ENCODE measurements around the gene ZNF407.
A peak's percentile ranks its signal among the peaks of the same experiment; 100 is the strongest.

The ZNF407 gene

GRCh38 chr18:74567822-74568221 is 29.8 kb upstream of the ZNF407 start:
- Histone ChIP-seq H3K27me3 (ENCODE audit: insufficient read depth, low read depth) (no peaks in the 10 kb centered on the region), H3K79me2 (ENCODE audit: insufficient read depth, low read depth) (no peaks in the 10 kb centered on the region), H3K4me2 (no peak overlapping the region), H2AFZ (ENCODE audit: low read depth) (no peak overlapping the region), H3K9ac (no peak overlapping the region), H3K4me3 (IDR thresholded peaks at IDR 0.05; ENCODE audit: insufficient read depth, low read depth, low read length) (no peak overlapping the region), H4K20me1 (ENCODE audit: insufficient read depth) (no peaks in the 10 kb centered on the region), H3K36me3 (ENCODE audit: insufficient read depth) (no peaks in the 10 kb centered on the region), H3K27ac (no peak overlapping the region), H3K4me1 (ENCODE audit: low read depth, poor library complexity, severe bottlenecking) (no peaks in the 10 kb centered on the region)
- TF ChIP-seq, protein P1, sequence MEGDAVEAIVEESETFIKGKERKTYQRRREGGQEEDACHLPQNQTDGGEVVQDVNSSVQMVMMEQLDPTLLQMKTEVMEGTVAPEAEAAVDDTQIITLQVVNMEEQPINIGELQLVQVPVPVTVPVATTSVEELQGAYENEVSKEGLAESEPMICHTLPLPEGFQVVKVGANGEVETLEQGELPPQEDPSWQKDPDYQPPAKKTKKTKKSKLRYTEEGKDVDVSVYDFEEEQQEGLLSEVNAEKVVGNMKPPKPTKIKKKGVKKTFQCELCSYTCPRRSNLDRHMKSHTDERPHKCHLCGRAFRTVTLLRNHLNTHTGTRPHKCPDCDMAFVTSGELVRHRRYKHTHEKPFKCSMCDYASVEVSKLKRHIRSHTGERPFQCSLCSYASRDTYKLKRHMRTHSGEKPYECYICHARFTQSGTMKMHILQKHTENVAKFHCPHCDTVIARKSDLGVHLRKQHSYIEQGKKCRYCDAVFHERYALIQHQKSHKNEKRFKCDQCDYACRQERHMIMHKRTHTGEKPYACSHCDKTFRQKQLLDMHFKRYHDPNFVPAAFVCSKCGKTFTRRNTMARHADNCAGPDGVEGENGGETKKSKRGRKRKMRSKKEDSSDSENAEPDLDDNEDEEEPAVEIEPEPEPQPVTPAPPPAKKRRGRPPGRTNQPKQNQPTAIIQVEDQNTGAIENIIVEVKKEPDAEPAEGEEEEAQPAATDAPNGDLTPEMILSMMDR (conservative IDR thresholded peaks at IDR 0.05; ENCODE audit: low read depth, low read length), result peak; percentile 37; the same call in 1 of the 2 replicates

DNA sequence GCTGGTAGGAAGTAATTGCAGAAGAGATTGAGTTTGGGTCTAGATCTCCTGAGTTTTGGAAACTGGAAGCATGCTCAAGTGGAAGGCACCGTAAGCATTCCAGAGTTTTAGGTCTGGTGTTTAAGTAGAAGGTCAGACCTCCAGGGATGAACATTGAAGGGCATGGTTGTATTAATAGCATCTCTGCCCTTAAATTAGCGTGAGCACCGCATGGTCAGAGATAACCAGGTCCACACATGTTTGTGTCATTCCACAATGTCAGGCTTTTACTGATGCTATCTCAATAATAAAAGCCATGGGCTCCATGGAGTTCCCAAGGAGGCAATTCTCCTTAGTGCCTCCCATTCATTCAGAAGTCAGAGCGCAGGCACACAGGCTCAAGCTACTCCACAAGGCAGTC is 28.3 kb upstream of the ZNF407 start:
- TF ChIP-seq, protein P1 (conservative IDR thresholded peaks at IDR 0.05; ENCODE audit: low read depth, low read length), result no peak
- Histone ChIP-seq H3K36me3 (ENCODE audit: insufficient read depth) (no peaks in the 10 kb centered on the region), H3K27ac (no peak overlapping the region), H3K27me3 (ENCODE audit: insufficient read depth, low read depth) (no peaks in the 10 kb centered on the region), H3K4me1 (ENCODE audit: low read depth, poor library complexity, severe bottlenecking) (no peaks in the 10 kb centered on the region), H3K79me2 (ENCODE audit: insufficient read depth, low read depth) (no peaks in the 10 kb centered on the region), H2AFZ (ENCODE audit: low read depth) (no peak overlapping the region), H3K4me3 (IDR thresholded peaks at IDR 0.05; ENCODE audit: insufficient read depth, low read depth, low read length) (no peak overlapping the region), H4K20me1 (ENCODE audit: insufficient read depth) (no peaks in the 10 kb centered on the region), H3K9ac (no peak overlapping the region), H3K4me2 (no peak overlapping the region)

GRCh38 chr18:74570266-74570665 is 27.4 kb upstream of the ZNF407 start:
- Histone ChIP-seq H3K4me1 (ENCODE audit: low read depth, poor library complexity, severe bottlenecking) (no peaks in the 10 kb centered on the region), H2AFZ (ENCODE audit: low read depth) (no peak overlapping the region), H3K79me2 (ENCODE audit: insufficient read depth, low read depth) (no peaks in the 10 kb centered on the region), H3K4me2 (no peak overlapping the region), H3K27ac (no peak overlapping the region), H3K4me3 (IDR thresholded peaks at IDR 0.05; ENCODE audit: insufficient read depth, low read depth, low read length) (no peak overlapping the region), H3K36me3 (ENCODE audit: insufficient read depth) (no peaks in the 10 kb centered on the region), H4K20me1 (ENCODE audit: insufficient read depth) (no peaks in the 10 kb centered on the region), H3K9ac (no peak overlapping the region), H3K27me3 (ENCODE audit: insufficient read depth, low read depth) (no peaks in the 10 kb centered on the region)
- TF ChIP-seq, protein P1 (conservative IDR thresholded peaks at IDR 0.05; ENCODE audit: low read depth, low read length), result no peak

DNA sequence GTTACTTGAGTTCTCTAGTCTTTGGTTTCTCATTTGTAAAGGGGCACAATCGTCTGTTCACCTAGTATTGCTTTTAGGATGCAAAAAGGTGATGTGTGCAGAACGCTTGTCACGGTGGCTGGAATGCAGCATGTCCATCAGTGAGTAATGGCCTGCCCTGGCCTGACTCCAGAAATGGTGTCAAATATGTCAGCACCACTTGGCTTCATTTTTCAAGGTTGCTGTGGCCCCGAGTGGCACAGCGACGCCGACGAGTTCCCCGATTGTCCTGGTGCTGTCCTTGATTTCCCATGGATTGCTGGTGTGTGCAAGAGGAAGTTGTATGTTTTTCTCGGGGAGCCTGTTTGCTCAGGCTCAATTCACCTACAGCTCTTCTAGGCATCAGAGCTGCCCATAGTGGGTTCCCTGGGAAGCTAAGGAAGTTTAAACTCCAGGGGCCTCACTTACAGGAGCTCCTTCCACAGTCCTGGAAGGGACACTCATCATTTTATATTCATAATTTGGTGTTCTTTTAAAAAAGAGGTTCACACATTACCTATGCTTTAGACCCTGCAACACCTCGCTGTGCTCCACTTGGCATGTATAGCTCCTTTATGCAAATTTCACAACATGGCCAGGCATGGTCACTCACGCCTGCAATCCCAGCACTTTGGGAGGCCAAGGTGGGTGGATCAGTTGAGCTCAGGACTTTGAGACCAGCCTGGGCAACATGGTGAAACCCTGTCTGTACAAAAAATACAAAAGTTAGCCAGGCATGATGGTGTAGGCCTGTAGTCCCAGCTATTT is 25.6 kb upstream of the ZNF407 start:
- H3K79me2 ChIP-seq (ENCODE audit: insufficient read depth, low read depth), result no peaks in the 10 kb centered on the region
- no peak overlapping the region for H3K4me3 ChIP-seq (IDR thresholded peaks at IDR 0.05; ENCODE audit: insufficient read depth, low read depth, low read length)
- H2AFZ ChIP-seq (ENCODE audit: low read depth), result no peak overlapping the region
- no peak overlapping the region for H3K27ac ChIP-seq
- no peaks in the 10 kb centered on the region for H3K4me1 ChIP-seq (ENCODE audit: low read depth, poor library complexity, severe bottlenecking)
- H3K27me3 ChIP-seq (ENCODE audit: insufficient read depth, low read depth), result no peaks in the 10 kb centered on the region
- H3K36me3 ChIP-seq (ENCODE audit: insufficient read depth), result no peaks in the 10 kb centered on the region
- H3K4me2 ChIP-seq, result no peak overlapping the region
- no peak overlapping the region for H3K9ac ChIP-seq
- H4K20me1 ChIP-seq (ENCODE audit: insufficient read depth), result no peaks in the 10 kb centered on the region
- TF ChIP-seq, protein P1 (conservative IDR thresholded peaks at IDR 0.05; ENCODE audit: low read depth, low read length), result no peak

All from KMS-11 (cell line).